Measurements from ENCODE around the gene ABCD3.

ABCD3 gene

DNA sequence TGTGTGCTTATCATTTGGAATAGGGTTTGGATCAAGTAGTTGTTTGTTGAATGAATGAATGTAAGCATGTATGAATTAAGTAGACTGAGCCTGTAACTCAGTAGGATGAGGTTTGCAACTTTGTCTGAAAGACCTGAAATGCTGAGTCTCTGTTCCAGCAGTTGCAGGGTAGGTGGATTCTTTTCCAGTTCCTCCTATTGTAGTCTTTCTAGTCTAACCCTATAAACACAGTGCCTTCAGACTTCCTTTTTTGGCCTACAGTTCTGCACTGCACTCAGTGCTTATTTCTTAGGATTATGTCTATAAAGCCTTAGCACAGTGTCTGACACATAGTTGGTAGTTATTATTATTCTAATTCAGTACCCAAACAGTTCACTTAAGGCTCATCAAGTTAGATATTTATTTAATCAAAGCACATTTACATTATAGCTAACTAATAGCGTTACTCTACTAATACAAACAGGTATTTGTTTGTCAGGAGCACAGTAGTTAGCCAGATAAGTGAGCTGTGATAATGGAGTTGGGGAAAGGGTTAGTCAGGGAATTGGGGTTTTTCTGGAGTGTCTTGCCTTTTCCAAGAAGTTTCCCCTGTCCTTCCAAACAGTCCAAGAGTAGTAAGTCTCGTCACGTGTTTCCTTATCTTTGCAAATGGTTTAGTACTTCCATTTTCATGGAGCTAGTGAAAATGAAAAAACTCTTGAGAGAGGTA, 45.0 kb downstream of the ABCD3 start:
- DNase-seq = no peak

GRCh38 chr1:94463765-94464330, 45.7 kb downstream of the ABCD3 start:
- peak in 2 of 5 experiments; percentile 0 to 59 for DNase-seq

- no peak for DNase-seq
Observed at GRCh38 chr1:94468708-94469107, 50.5 kb downstream of the ABCD3 start.

DNA sequence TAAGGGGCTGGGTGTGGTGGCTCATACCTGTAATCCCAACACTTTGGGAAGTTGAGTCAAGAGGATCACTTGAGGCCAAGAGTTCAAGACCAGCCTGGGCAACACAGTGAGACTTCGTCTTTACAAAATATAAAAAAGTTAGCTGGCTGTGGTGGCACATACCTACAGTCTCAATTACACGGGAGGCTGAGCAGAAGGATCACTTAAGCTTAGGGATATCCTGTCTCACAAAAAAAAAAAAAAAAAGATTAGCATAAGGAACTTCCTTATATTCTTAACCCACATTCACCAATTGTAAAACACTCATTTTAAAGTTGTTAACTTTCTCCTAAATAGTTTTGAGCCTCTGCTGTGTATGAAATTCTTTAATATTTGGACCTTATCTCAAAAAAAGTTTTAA, 53.1 kb downstream of the ABCD3 start:
- DNase-seq = no peak

- no peak for DNase-seq
Observed at GRCh38 chr1:94475232-94475631, 57.0 kb downstream of the ABCD3 start.

DNA sequence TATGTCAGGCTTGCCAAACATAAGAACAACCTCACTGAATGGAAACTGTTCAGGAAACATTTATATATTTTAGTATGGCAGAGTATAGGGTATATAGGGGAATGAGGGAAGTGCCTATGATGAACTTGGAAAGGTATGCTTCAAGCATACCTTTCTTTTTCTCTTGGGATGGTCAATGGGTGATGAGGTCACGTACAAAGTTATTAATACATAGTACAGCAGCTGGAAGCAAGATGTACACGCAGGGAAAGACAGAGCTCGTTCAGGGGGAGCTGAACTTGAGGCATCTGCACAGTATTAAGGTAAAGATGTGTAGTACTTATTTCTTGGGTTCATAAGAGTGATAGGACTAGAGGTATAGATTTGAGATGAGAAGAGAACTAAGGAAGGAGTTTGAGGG, 61.5 kb downstream of the ABCD3 start:
- no peak for DNase-seq

GRCh38 chr1:94481473-94481933, 63.3 kb downstream of the ABCD3 start:
- DNase-seq = peak in 2 of 5 experiments; percentile 14 to 67

- no peak for DNase-seq
Observed at GRCh38 chr1:94486990-94487389, 68.8 kb downstream of the ABCD3 start.

- no peak for DNase-seq
Observed at GRCh38 chr1:94490556-94490955, 72.4 kb downstream of the ABCD3 start.

- DNase-seq = no peak
Observed at GRCh38 chr1:94496076-94496755, 78.0 kb downstream of the ABCD3 start.

GRCh38 chr1:94501426-94501825, 83.2 kb downstream of the ABCD3 start:
- DNase-seq = no peak

GRCh38 chr1:94501935-94502334, 83.7 kb downstream of the ABCD3 start:
- DNase-seq = no peak

DNA sequence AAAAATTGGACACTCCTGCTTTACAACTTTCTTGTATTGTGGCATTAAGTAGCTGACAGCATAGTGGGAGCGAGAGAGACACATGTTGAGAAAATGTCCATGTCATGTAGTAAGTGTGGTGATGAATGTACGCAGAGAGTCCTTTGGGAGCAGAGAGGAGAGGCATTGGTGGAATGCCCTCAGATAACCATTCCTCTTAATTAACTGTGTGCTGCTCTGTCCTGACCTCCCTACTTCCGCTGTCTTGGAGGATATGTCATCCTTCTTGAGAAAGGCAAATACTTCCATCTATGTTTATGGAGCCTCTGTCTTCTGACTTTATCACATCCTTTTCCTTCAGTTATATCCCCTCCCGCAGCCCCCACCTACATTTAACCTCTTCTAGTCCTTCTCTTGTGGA, 85.0 kb downstream of the ABCD3 start:
- no peak for DNase-seq

- DNase-seq = no peak
Observed at GRCh38 chr1:94504601-94505000, 86.4 kb downstream of the ABCD3 start.

DNA sequence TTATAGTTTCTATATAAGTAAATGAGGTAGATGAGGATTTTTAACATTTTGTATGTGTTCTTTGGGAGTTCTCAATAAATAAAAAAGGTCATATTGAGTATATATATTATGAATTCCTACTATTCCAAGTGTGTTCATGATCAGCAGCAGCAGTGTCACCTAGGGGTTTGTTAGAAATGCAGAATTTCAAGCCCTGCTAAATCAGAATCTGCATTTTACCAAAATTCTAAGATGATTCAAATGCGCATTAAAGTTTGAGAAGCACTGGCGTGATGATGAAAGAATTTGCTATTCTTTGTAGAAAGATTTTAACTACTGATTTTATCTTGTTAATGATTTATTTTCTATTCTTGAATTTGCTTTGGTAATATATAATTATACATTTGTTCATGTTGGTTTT, 94.6 kb downstream of the ABCD3 start:
- no peak for DNase-seq

DNA sequence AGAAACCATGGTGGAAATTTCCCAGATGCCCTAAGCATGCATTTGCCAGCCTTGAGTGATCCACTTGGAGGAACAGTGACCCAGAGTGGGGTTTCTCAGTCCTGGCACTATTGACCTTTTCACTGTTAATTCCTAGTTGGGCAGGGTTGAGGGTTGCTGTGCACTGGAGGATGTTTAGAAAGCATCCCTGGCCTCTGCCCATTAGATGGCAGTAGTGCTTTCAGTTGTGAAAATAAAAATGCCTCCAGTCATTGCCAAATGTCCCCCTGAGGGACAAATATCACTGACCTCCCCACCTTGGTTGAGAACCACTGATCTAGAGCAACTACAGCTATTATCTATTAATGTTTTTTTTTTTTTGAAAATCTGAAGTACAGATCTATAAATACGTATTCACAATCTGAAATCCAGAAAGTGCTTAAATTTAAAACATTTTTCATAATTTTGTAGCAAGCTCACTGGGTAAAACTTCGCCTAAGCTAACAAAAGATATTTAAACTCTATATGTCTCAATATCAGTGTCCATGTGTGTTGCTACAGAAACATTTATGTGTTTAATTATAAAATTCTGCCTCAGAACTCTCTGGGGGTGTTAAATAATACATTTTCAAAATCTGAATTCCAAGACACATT, 96.0 kb downstream of the ABCD3 start:
- peak in 1 of 5 experiments; percentile 19 for DNase-seq

DNA sequence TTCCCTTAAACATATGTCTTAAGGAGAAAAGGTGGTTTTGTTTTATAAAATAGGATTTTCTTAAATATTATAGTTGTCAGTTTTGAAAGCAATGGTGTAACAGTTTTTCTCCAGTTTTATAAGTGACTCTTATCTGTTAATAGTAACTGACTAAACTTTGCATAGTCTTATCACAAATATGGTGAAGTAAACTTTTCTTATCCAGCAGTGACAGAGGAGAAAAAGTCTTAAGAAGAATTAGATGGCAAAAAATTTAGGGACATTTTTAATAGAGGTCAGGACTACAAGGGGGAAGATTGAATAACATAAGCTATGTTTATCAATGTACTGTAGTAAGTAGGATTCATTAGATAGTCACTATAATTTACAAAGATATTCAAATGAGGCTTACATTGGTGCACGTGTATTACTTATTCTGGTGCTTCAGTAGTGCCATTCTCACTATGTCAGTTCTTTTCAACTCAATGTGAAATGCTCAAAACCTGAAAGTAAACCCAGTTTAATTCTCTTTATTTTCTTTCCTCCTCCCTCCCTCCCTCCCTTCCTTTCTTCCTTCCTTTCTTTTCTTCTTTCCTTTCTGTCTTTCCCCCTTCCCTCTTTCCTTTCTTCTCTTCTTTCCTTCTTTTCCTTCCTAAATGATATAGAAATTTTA, 97.2 kb downstream of the ABCD3 start:
- no peak for DNase-seq

DNA sequence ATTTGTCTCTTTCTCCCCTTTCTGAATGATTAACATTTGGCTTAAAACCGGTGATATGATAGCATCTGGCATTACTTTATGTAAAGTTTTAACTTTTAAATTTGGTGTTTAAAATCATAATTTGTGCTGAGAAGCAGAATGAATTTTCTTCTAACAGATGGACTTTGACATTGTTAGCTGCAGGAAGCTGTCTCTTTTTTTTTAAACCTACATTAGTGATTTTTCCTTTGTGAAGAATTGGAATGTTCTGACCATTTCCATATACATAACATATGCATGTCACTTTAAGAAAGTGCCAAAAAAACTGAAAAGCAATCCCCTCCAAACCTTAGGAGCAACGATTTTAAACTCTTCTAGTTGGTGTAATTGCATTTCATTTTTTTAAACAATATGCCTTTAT, 101.2 kb downstream of the ABCD3 start:
- DNase-seq = no peak

DNA sequence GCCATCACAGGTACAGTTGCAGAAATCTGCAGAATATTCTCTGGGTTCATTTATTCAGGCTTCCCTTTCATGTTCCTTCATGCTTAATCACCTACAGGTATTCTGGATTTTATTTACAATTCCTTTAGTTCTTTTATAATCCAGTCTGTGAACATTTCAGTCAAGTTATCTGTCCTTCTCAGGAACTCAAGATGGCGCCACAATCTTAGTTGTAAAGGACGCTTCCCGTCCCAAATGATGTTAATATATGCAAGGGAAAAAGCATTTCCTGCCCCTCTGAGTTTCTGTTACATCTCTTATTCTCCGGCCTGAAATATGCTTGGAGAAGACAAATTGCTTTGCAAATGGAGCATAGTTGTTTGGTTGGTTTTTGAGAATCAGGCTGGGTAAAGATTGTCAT, 104.1 kb downstream of the ABCD3 start:
- peak in 1 of 5 experiments; percentile 33 for DNase-seq

GRCh38 chr1:94524531-94524930, 106.3 kb downstream of the ABCD3 start:
- DNase-seq = no peak

DNA sequence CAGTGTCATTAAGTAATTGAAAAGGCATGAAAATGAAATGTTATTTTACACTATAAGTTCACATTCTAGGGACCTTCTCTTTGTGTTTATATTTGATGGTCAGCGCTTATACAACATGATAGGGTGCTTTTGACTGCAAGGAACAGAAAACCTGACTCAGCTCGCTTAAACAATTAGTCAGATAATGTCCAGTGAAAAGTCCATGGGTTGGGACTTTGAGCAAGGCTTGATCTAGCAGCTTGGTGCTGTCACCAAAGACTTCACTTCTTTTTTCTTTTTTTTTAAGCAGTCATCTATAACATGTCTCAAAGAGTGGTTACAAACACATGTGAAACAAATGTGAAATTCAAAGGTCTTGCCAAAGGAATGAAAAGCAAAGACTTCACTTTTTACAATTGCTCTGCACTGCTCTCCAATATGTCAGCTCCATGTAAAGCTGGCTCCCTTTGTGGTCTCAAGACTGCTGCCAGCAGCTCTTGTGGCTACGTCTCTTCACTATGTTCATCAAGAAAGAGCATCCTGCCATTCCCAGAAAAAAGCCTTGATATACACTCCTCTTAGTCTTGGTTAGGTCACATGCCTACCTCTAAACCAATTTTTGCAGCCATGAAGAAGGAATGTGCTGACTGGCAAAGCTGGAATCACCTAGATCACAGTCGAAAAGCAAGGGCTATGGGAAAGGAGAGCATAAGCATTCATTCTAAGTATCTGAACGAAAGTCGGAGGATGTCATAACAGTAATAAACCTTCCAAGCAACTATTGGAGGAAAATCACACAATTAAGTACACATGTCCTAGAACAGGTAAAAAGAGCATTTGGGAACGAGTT, 108.2 kb downstream of the ABCD3 start:
- no peak for DNase-seq

DNA sequence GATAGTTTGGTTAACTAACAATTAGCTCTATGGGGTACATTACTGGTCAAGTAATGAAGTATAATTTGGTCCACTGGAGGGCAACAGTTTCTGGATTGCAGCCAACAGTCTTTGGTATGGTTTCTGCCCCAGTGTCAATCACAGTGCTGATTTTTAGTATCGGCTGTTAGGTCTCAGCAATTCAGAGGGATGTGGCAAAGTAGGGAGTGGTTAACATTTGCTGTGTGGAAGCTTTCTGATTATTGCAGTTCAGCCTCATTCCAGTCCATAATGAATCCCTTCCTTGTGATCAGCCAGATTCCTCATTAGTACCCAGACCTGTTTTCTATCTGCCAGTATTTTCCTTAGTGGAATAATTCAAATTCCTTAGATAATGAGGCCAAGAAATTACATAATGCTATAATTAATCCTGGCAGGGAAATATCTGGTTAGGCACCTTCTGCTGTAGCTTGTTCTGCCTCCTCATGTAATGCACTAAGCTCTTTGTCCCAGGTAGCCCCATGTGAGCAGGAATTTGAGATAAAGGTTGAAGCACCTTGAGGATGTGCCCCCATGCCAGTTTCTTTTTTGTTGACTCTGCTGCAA, 109.3 kb downstream of the ABCD3 start:
- no peak for DNase-seq
